Fibroblast of skin of left quadriceps (primary cell): ENCODE measurements around the gene TXNRD3.

Experiments
- DNase-seq, 2 experiments: peaks; one replicate each; pipeline ENCODE4 v3.0.0-alpha.2; 2013; ENCODE audit warnings: low read depth in 2 of 2

TXNRD3 gene

DNA sequence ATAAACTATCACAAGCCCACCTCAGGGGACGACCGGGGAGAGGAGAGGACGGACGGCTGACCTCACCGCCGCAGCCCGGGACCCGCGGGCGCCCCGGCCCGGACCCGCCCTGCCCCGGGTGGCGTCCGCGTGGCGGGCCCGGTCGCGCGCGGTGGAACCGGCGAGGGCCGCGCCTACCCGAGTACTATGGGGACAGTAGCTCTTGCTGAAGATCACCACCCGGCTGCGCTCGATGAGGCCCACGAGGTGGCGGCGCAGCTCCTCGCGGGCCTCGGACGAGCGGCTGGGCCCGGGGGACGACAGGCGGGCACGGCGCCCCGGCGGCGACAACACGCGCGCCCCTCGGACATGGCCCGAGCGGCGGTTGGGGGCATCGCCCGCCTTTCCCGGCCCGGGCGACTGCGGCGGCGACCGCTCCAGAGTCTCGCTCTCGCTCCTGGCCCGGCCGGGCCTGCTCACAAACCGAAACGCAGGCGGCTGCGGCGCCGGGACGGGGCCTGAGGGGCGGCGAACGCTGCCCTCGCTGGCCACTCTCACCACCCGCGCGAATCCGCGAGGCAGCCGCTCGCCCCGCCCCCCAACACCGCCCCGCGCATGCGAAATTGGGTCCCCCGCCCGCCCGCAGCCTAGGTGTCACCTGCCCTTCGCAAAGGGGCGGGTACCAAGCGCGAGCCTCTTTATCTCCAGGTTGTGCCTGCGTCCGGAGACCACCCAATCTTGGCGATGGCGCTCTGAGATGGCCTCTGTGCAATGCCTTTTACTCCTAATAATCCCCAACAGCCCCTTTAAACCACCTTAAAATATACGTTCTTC, at the start of gene TXNRD3:
Gene TXNRD3 (minus strand): TSS at position 554 of the 813 bp plus-strand sequence.
- peak; percentile 20 to 23 for DNase-seq

DNA sequence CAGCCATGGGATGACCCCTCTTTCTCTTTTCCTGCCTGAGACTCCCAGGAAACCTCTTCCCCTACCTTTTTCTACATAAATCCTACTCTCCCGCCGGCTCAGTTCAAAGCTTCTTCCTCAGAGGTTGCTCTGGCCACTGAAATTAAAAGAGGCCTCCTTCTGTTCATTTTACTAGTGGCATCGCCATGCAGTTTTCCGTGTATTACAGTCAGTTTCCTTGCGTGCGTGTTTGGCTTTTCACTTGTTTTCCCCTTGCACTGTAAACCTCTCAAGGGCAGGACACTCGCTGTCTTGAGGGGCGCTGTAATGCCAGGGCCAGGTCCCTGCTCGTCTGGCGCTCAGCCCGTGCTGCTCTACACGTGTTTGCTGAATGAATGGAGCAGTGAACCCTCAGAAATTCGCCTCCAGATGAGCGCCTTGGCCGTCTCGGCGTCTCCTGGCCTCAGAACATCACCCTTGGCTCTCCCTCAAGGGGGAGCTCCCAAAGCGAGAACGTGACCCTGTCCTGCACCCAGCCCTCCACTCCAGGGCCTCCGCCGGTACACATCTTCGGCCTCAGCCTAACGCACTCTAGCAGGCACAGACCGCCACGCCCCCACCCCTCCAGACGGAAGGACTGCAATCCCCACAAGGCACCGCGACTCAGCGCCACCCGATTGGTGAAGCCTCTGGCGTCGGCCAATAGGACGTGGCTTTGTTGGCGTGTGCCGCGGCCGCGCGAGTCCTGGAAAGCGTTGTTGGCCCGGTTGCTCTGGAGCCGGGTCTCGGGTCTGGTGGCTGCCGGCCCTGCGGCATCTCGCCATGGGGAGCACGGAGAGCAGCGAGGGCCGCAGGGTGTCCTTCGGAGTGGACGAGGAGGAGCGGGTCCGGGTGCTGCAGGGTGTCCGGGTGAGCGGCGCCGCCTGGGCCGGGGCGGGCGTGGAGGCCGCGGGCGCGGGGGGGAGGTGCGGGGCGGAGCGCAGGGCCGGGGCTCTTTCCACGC, 48.9 kb upstream of the TXNRD3 start, which contains the start of gene CHCHD6:
Gene CHCHD6 (plus strand): TSS at position 729 of the 982 bp plus-strand sequence. CDS start 73 bp downstream, at position 802.
- peak; percentile 88 to 89 for DNase-seq

DNA sequence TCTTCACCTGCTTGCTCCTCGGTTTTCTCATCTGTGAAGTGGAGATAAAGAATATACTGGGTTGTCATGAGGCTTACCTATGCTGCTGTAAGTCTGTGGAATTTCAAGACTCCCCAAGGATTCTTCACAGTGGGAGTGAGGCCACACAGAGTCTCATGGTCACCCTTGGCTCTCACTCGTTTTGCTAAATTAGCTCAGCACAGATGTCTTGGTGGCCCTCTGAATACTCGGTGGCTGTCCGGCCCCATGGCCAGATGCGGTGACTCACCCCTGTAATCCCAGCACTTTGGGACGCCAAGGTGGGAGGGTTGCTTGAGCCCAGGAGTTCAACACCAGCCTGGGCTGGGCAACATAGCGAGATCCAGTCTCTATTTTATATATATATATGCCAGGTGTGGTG, 44.1 kb upstream of the TXNRD3 start:
- no peak for DNase-seq

GRCh38 chr3:126696701-126697267, 41.9 kb upstream of the TXNRD3 start:
- no peak for DNase-seq

DNA sequence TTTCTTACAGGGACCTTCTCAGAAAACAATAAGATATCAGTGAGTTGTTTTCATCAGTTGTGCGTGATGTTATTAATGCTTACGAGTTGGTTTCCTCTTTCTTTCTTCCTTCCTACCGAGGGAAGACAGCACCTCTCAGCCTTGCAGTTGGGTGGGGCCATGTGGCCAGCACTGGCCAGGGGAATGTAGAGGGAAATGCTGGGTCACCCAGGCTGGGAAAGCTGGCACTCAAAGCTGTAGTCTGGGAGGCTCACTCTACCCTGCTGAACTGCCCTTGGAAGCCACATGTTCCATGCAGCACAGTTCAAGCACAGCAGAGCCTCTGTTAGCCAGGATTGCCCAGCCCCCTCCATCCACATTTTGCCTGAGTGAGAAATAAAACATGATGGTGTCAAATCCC, 39.0 kb upstream of the TXNRD3 start:
- no peak for DNase-seq

GRCh38 chr3:126692858-126693257, 37.9 kb upstream of the TXNRD3 start:
- no peak for DNase-seq

- DNase-seq, result no peak
These were observed 36.8 kb upstream of the TXNRD3 start for GRCh38 chr3:126691765-126692164.

- DNase-seq, result no peak
These were observed 30.6 kb upstream of the TXNRD3 start for GRCh38 chr3:126685493-126685892.

DNA sequence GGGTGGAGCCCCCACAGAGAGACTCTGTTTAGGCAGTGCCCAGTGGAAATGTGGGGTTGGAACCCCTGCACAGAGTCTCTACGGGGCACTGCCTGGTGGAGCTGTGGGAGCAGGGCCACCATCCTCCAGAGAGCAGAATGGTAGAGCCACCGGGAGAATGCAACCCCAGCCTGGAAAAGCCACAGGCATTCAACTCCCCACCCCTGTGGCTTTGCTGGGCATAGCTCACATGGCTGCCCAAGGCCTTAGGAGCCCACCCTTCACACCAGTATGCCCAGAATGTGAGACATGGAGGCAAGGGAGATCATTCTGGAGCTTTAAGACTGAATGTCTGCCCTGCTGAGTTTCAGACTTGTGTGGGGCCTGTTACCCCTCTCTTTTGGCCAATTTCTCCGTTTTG, 30.1 kb upstream of the TXNRD3 start:
- DNase-seq, result no peak

- DNase-seq, result no peak
These were observed 29.4 kb upstream of the TXNRD3 start for GRCh38 chr3:126684218-126684751.

DNA sequence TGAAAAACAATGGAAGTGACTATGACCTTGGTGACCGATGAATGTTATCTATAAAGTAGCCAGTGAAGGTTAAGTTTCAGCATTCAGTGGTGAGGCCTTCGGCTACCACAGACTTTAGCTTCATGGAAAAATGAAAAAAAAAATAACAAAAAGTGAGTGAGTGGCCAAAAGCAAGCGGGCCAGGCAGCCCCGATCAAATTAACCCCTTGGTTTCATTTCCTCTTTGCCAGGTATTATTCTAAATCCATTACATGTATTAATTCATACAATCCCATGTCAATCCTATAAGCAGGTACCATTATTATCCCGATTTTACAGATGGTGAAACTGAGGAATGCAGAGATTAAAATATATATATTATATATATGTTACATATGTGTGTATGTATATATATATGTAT, 28.1 kb upstream of the TXNRD3 start:
- no peak for DNase-seq

- DNase-seq, result no peak
These were observed 27.1 kb upstream of the TXNRD3 start for GRCh38 chr3:126682009-126682408.

DNA sequence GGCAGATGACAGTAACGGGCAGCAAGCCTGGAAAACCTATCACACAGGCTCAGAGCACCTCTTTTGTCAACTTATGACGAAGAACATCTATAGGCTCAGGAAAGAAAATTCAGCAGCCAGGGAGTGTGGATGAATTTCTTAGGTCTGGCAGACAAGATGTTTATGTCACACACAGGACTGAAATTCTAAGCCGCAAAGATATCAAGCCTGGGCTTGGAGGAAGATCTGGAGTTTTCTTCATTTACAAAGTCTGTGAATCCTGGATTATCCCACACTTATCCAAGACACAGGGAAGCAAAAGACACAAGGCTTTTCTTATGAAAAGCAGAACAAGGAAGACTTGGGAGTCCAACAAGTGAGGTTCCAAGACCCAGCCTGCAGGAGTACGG, 25.7 kb upstream of the TXNRD3 start:
- no peak for DNase-seq

DNA sequence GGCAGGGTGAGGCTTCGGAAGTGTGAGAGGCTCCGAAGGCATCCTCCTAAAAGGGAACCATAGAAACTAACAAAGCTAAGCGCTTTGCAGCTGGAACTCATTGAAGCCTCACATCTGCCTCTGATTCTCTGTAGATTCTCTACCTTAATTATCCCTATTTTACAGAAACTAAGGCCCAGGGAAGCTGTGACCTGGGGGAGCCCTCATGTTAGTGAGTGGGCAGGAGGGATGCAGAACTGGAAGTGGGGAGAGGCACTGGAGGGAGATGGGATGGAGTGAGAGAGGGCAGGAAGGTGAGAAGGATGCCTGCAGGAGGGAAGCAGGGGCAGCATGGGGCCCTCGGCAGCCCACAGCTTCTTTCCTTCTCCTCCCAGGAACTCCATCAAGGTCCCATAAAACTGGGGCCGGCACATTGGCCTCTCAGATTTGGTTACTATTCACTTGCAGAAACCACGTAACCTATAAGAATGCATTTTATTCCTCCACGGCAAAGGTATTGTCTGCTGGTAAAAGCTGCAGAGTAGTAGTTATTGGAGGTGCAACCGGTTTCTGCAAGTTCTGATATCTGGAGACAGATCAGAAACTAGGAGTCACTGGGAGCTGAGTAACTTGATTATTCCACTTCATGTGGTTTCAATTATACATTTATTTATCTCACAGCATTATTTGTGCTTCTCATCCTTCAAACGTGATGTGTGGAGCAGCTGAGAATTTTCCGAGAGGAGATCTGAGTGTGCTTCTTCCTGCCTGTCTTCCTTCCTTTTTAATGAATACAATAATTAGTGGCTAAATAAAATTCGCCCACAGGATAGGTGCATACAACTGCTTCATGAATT, 25.1 kb upstream of the TXNRD3 start:
- DNase-seq, result no peak

- DNase-seq, result no peak
These were observed 24.4 kb upstream of the TXNRD3 start for GRCh38 chr3:126679318-126679751.

DNA sequence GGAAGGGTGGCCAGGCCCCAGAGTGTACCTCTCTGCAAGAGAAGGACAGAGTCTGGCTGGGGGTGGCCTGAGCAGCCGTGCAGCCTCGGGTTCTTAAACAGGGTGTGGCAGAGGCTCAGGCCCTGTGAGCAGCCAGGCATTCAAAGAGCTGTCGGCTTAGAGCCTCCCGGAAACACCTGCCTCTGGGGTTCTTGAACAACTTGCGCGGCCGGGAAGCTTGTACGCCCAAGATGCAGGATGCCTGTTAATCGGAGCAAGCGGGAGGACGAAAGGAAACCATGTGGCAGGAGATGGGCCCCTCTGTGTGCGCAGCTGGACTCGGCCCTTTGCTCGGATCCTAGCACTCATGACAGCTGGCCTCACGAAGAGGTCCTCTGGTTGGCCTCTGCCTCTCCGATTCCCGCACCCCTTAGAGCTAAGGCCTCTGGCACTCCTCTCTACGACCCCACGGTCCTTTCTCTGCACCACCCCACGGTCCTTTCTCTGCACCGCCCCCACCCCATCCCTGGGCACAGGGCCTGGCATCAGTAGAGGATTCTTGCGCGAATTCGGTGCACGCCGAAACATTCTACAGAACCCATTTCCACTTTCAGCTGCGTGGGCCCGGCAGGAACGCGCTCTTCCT, 23.9 kb upstream of the TXNRD3 start:
- no peak for DNase-seq

DNA sequence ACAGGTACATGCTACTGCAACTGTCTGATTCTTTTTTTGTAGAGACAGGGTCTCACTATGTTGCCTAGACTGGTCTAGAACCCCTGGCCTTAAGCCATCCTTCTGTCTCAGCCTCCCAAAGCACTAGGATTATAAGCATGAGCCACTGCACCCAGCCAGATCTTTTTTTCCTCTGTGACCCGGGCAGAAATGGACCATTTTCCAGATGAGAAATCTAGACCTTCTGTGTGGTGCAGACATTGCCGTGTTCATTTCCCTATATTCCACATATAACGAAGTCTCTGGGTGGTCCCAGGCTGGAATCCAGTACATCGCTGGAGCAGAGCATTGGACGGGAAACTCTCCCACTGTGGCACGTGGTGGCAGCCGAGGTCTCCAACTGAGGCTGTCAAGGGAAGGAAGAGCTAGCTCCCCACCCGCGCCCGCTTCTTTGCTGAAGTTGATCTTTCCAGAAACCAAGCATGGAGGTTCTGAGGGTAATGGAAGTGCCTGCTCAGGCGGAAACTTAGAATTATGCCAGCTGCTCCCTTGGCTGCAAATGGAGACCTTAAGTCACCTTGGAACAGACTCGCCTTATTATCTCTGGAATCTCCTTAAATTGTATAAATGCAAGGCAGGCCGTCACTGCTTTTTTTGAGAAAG, 23.1 kb upstream of the TXNRD3 start:
- no peak for DNase-seq

DNA sequence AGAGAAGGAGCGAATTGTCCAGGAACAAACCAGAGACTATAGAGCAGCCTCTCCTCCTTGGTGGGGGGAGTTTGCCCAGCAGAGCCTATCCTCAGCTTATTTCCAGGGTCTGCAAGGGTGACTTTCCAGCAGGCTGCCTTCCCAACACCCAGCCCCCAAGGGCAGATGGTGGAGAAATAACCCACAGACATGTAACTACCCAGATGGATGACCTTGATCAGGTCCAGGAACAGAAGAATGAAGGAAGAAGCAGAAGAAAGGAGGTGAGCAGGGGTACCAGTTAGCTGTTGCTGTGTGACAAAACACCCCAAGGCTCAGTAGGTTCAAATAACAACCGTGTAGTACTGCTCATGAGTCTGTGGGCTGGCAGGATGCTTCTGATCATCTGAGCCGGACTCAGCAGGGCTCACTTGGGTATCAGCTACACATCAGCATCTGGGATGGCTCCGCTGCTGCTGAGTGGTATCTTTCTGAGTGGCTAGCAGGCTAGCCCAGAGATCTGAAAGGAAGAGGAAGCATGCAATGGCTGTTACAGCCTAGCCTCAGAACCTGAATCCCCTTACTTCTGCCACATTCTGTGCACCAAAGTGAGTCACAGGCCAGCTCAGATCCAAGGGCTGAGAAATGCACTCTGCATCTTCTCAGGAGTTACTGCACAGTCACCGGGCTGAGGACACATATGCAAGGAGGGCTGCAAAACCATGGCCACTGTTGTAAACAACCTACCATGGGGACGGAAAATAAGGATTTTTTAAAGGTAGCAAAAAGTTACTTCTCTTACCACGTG, 22.2 kb upstream of the TXNRD3 start:
- DNase-seq, result no peak

DNA sequence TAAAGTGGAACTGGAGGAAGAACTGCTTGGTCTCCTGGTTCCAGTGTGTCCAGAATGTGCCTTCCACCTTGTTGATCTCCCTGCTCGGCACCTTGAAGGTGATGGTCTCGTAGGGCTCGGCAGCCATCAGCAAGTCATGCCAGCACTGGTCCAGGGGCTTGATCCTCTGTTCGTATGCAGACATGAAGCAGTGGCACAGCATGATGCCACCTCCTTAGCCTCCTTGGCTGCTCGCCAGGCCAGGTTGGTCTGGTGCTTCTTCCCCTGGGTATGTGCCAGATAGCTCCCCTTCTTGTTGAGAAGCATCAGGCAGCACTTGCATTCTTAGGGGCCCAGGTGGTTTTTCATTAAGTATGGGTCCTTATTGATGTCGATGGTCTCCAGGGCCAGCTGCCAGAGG, 17.8 kb upstream of the TXNRD3 start:
- DNase-seq, result no peak
